A549 (cell line): ENCODE results near the gene CDH4. TPM values are rescaled to one million over a fixed set of nuclear protein-coding genes. Genes with fewer than 3 reads are reported as not detected.

Source experiments
- ATAC-seq, 2 experiments: fragments of 200-7000 bp in 1 of 2; fragments of >200 bp in 1 of 2; cut with Nextera tagmentation in 1 of 2; cut with Tn5 transposase in 1 of 2; 3 replicates each; pipeline versions ENCODE4 v1.8.0 to v1.9.1; 2018 to 2020; ENCODE audit warnings: mild to moderate bottlenecking in 1 of 2, moderate library complexity in 1 of 2
- CTCF ChIA-PET: fragments of 300-600 bp; sonication (Branson Sonifier 250); formaldehyde crosslinking; extraction: SDS; loops from one replicate; lab custom pipeline; 2021; ENCODE audit warnings: antibody characterized with exemption, inconsistent platforms; lab: Yijun Ruan, JAX
- POLR2A ChIA-PET: fragments of 350-600 bp; formaldehyde crosslinking; extraction: SDS; loops from one replicate; lab custom pipeline; 2021; ENCODE audit warnings: antibody characterized with exemption, inconsistent platforms; lab: Yijun Ruan, JAX
- DNase-seq, 2 experiments: peaks; one replicate each; pipeline versions ENCODE4 v3.0.0 to v3.0.0-alpha.2; 2011 to 2016; ENCODE audit warnings: low read depth in 1 of 2, low spot score in 1 of 2
- FAIRE-seq: peaks from 2 replicates; lab custom pipeline; 2011; peaks lifted over from hg19 to GRCh38; lab: Jason Lieb, UNC
- H3K27ac ChIP-seq, 2 experiments: fragments of >200 bp; sonication (Bioruptor Twin); formaldehyde crosslinking; 3 replicates each; pipeline ENCODE4 v1.5.1; 2016 to 2017
- H3K4me1 ChIP-seq: fragments of >200 bp; sonication (Bioruptor Twin); formaldehyde crosslinking; 3 replicates; pipeline ENCODE4 v1.6.1; 2016
- H3K4me2 ChIP-seq: fragments of >200 bp; sonication (Bioruptor Twin); formaldehyde crosslinking; 3 replicates; pipeline ENCODE4 v1.6.1; 2016
- H3K4me3 ChIP-seq: fragments of >200 bp; sonication (Bioruptor Twin); formaldehyde crosslinking; 3 replicates; pipeline ENCODE4 v1.5.1; 2016
- H3K9me3 ChIP-seq: fragments of >200 bp; sonication (Bioruptor Twin); formaldehyde crosslinking; 3 replicates; pipeline ENCODE4 v1.6.1; 2016
- CHD2 ChIP-seq: fragments of 150-350 bp; IDR thresholded peaks from 2 replicates; pipeline ENCODE4 v1.6.1; 2014; ENCODE audit warnings: low read length; ENCODE audit not compliant: partially characterized antibody
- CHD4 ChIP-seq: fragments of 200-600 bp; sonication (generic); IDR thresholded peaks from 2 replicates; pipeline ENCODE4 v1.6.1; 2016; ENCODE audit warnings: antibody characterized with exemption, mild to moderate bottlenecking, borderline replicate concordance
- EHMT2 ChIP-seq: fragments of 200-600 bp; sonication (generic); IDR thresholded peaks from 2 replicates; pipeline ENCODE4 v1.6.1; 2016; ENCODE audit warnings: antibody characterized with exemption, low read depth, mild to moderate bottlenecking, moderate library complexity
- FOSB ChIP-seq: fragments of 250-450 bp; sonication (Bioruptor Pico); IDR thresholded peaks from 2 replicates; pipeline ENCODE4 v1.5.0; 2020; ENCODE audit warnings: mild to moderate bottlenecking, moderate library complexity
- FOSL2 ChIP-seq, 2 experiments: fragments of 450-650 bp in 1 of 2; fragments of >200 bp in 1 of 2; sonication (Bioruptor Twin) in 1 of 2; formaldehyde crosslinking; IDR thresholded peaks; 2 replicates each; pipeline versions ENCODE4 v1.5.0 to v1.6.1; 2016 to 2020; ENCODE audit warnings: mild to moderate bottlenecking in 1 of 2, moderate library complexity in 1 of 2
- HDAC2 ChIP-seq: fragments of 200-600 bp; sonication (generic); IDR thresholded peaks from 2 replicates; pipeline ENCODE4 v1.6.1; 2016
- HOXB13 ChIP-seq: fragments of 250-450 bp; sonication (Bioruptor Pico); IDR thresholded peaks from 2 replicates; pipeline ENCODE4 v1.5.0; 2020; ENCODE audit warnings: low read depth, mild to moderate bottlenecking, moderate library complexity
- JUNB ChIP-seq: fragments of >200 bp; sonication (Bioruptor Twin); formaldehyde crosslinking; IDR thresholded peaks from 2 replicates; pipeline ENCODE4 v1.6.1; 2016
- MAFK ChIP-seq: fragments of 450-650 bp; IDR thresholded peaks from 2 replicates; pipeline ENCODE4 v1.6.1; 2014; ENCODE audit not compliant: partially characterized antibody
- NPAS2 ChIP-seq: fragments of 250-450 bp; sonication (Bioruptor Pico); IDR thresholded peaks from 2 replicates; pipeline ENCODE4 v1.8.0; 2022; ENCODE audit warnings: mild to moderate bottlenecking, moderate library complexity, borderline replicate concordance
- NR3C1 ChIP-seq: fragments of >200 bp; sonication (Bioruptor Twin); formaldehyde crosslinking; IDR thresholded peaks from 3 replicates; pipeline ENCODE4 v1.6.1; 2017
- PHF8 ChIP-seq: fragments of 200-600 bp; sonication (generic); IDR thresholded peaks from 2 replicates; pipeline ENCODE4 v1.6.1; 2016; ENCODE audit warnings: low read depth, mild to moderate bottlenecking, antibody characterized with exemption, moderate library complexity, borderline replicate concordance
- POLR2A ChIP-seq: IDR thresholded peaks from 2 replicates; pipeline ENCODE4 v1.6.1; 2012; ENCODE audit warnings: mild to moderate bottlenecking, low read length
- RAD21 ChIP-seq, 2 experiments: fragments of >200 bp in 1 of 2; sonication (Bioruptor Twin) in 1 of 2; formaldehyde crosslinking in 1 of 2; IDR thresholded peaks in 1 of 2; conservative IDR thresholded peaks in 1 of 2; 2 replicates in 1 of 2; 3 replicates in 1 of 2; pipeline ENCODE4 v1.6.1; 2012 to 2018; ENCODE audit warnings: inconsistent platforms in 1 of 2
- TFCP2L1 ChIP-seq: fragments of 250-450 bp; sonication (Bioruptor Pico); IDR thresholded peaks from 2 replicates; pipeline ENCODE4 v1.5.0; 2021; ENCODE audit warnings: mild to moderate bottlenecking
- TP53 ChIP-seq: fragments of 250-450 bp; sonication (Bioruptor Pico); IDR thresholded peaks from 2 replicates; pipeline ENCODE4 v1.5.0; 2021; ENCODE audit warnings: mild to moderate bottlenecking, moderate library complexity
- ZC3H11A ChIP-seq: fragments of 450-650 bp; IDR thresholded peaks from 2 replicates; pipeline ENCODE4 v1.6.1; 2014; ENCODE audit warnings: antibody characterized with exemption, mild to moderate bottlenecking
- ZFP36 ChIP-seq: fragments of 450-650 bp; IDR thresholded peaks from 2 replicates; pipeline ENCODE4 v1.6.1; 2014; ENCODE audit warnings: borderline replicate concordance; ENCODE audit not compliant: partially characterized antibody
- ZNF302 ChIP-seq: fragments of 250-450 bp; sonication (Bioruptor Pico); IDR thresholded peaks from 2 replicates; pipeline ENCODE4 v1.9.0; 2021; ENCODE audit warnings: inconsistent platforms, mild to moderate bottlenecking, moderate library complexity
- WGBS: methylation state at CpG from one replicate; pipeline ENCODE4 v1.1.6; 2017; ENCODE audit errors: missing lambda C conversion rate; 5-methylcytosine and 5-hydroxymethylcytosine counted together
- polyA plus RNA-seq, 4 experiments: library from polyadenylated mRNA; depleted of rRNA in 3 of 4; stranded (reverse); fragments of >200 nt; fragmentation: RNase III in 1 of 4; extraction: RNeasy Plus Mini Kit Qiagen cat#74134 plus additional on column Dnase treatment in 1 of 4; gene quantifications; 2 replicates in 3 of 4; 3 replicates in 1 of 4; pipeline ENCODE4 v1.2.3, GENCODE V29; 2011 to 2017
- TF ChIP-seq, protein P1 (sequence below): IDR thresholded peaks from 2 replicates; pipeline ENCODE4 v1.6.1; 2012; ENCODE audit warnings: low read depth, borderline replicate concordance
- TF ChIP-seq, protein P2 (sequence below): fragments of 250-450 bp; sonication (Bioruptor Pico); IDR thresholded peaks from 2 replicates; pipeline ENCODE4 v1.5.0; 2020; ENCODE audit warnings: low read depth, mild to moderate bottlenecking, moderate library complexity
- TF ChIP-seq, protein P3 (sequence below): fragments of >200 bp; sonication (Bioruptor Twin); formaldehyde crosslinking; IDR thresholded peaks from 3 replicates; pipeline ENCODE4 v1.5.1; 2016
- TF ChIP-seq, protein P4 (sequence below): fragments of 250-450 bp; sonication (Bioruptor Pico); IDR thresholded peaks from 2 replicates; pipeline ENCODE4 v1.5.0; 2021; ENCODE audit warnings: mild to moderate bottlenecking, moderate library complexity, borderline replicate concordance

CDH4 gene
- polyA plus RNA-seq, 2 of the 4 experiments (the other 2 are of a cell fraction): 3.4 to 10.3 TPM

DNA sequence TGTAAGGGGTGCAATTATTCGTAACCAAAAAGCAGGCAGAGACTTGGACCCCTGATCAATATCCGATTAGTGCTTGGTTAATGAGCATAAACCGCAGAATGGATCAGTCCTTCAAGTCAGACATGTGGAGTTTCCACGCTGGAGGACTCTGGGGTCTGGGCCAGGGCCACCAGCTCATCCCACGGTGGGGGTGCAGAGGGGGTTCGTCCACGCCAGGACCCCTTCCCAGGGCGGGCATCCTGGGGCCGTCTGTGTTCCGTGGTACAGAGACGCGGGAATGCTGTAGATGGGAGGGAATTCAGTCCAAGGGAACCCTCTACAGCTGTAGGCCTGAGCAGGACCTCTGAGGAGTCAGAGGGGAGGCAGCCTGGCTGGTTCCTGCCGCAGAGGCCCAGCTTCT lies 615.9 kb downstream of the CDH4 start:
- TF ChIP-seq CHD4 (no peak), MAFK (no peak), PHF8 (no peak), EHMT2 (no peak), NPAS2 (CRISPR knock-in tag) (no peak), ZC3H11A (no peak), RAD21 (conservative IDR thresholded peaks at IDR 0.05 in 1 of 2, IDR thresholded peaks at IDR 0.05 in 1 of 2) (no peak), POLR2A (no peak)
- TF ChIP-seq, protein P1, sequence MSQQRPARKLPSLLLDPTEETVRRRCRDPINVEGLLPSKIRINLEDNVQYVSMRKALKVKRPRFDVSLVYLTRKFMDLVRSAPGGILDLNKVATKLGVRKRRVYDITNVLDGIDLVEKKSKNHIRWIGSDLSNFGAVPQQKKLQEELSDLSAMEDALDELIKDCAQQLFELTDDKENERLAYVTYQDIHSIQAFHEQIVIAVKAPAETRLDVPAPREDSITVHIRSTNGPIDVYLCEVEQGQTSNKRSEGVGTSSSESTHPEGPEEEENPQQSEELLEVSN: no peak
- ChIA-PET POLR2A (no interaction called here), CTCF (interaction anchor here (1.9 to 2.9 kb wide), 2 partner anchors 19 to 28 kb away, joined by 10 to 13 read pairs; no protein-coding TSS in a partner anchor)
- ATAC-seq (no peak), FAIRE-seq (no peak), DNase-seq (no peak)
- H3K9me3 ChIP-seq: peaks cover 17% of the 10 kb centered on the region; the same call in 1 of the 3 replicates
- H3K4me1 ChIP-seq: no peaks in the 10 kb centered on the region
- no peak overlapping the region for H3K4me3 ChIP-seq
- WGBS: 71% methylated on average over 12 of the region's 13 CpGs
- no peak overlapping the region for H3K4me2 ChIP-seq
- no peak overlapping the region for H3K27ac ChIP-seq

DNA sequence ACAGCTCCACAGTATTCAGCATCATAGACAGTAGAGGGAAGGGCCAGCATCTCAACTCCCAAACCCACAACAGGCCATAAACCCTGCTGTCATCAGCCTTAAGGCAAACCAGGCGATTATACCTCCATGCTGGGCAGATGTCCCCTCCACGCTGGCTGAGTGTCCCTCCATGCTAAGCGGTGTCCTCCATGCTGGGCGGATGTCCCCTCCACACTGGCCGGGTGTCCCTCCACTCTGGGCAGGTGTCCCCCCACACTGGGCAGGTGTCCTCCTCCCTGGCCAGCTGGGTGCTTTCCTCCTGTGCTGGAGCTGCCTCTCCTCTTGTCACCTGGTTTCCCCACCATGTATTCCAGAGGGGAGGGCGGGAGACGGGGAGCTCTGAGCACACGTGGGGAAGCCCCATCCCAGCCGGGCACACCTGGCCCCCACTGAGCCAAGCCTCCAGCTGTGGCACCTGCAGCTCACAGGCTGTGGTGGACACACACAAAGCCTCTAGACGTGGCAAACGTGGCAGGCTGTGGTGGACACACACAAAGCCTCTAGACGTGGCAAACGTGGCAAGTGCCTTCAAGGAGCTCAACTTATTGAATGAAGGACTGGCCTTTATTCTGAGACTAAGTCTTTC lies 616.5 kb downstream of the CDH4 start:
- ATAC-seq (no peak), DNase-seq (no peak), FAIRE-seq (no peak)
- no peak for TF ChIP-seq FOSB (CRISPR knock-in tag)
- no peak for TF ChIP-seq HDAC2
- no peak for TF ChIP-seq PHF8
- no peak for TF ChIP-seq JUNB
- TF ChIP-seq, protein P2, sequence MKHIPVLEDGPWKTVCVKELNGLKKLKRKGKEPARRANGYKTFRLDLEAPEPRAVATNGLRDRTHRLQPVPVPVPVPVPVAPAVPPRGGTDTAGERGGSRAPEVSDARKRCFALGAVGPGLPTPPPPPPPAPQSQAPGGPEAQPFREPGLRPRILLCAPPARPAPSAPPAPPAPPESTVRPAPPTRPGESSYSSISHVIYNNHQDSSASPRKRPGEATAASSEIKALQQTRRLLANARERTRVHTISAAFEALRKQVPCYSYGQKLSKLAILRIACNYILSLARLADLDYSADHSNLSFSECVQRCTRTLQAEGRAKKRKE: no peak
- TF ChIP-seq ZFP36: no peak
- no peak for TF ChIP-seq CHD4
- TF ChIP-seq, protein P3, sequence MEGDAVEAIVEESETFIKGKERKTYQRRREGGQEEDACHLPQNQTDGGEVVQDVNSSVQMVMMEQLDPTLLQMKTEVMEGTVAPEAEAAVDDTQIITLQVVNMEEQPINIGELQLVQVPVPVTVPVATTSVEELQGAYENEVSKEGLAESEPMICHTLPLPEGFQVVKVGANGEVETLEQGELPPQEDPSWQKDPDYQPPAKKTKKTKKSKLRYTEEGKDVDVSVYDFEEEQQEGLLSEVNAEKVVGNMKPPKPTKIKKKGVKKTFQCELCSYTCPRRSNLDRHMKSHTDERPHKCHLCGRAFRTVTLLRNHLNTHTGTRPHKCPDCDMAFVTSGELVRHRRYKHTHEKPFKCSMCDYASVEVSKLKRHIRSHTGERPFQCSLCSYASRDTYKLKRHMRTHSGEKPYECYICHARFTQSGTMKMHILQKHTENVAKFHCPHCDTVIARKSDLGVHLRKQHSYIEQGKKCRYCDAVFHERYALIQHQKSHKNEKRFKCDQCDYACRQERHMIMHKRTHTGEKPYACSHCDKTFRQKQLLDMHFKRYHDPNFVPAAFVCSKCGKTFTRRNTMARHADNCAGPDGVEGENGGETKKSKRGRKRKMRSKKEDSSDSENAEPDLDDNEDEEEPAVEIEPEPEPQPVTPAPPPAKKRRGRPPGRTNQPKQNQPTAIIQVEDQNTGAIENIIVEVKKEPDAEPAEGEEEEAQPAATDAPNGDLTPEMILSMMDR: no peak
- no peaks in the 10 kb centered on the region for H3K4me1 ChIP-seq
- POLR2A ChIA-PET: no interaction called here
- CTCF ChIA-PET: interaction anchor here (1.0 to 2.9 kb wide), 3 partner anchors 15 to 28 kb away, joined by 3 to 13 read pairs (median 10); no protein-coding TSS in a partner anchor
- peaks cover 17% of the 10 kb centered on the region; the same call in 1 of the 3 replicates for H3K9me3 ChIP-seq
- H3K4me2 ChIP-seq: no peak overlapping the region
- H3K27ac ChIP-seq: no peak overlapping the region
- no peak overlapping the region for H3K4me3 ChIP-seq
- WGBS: 71% methylated on average over 8 of the region's 13 CpGs

DNA sequence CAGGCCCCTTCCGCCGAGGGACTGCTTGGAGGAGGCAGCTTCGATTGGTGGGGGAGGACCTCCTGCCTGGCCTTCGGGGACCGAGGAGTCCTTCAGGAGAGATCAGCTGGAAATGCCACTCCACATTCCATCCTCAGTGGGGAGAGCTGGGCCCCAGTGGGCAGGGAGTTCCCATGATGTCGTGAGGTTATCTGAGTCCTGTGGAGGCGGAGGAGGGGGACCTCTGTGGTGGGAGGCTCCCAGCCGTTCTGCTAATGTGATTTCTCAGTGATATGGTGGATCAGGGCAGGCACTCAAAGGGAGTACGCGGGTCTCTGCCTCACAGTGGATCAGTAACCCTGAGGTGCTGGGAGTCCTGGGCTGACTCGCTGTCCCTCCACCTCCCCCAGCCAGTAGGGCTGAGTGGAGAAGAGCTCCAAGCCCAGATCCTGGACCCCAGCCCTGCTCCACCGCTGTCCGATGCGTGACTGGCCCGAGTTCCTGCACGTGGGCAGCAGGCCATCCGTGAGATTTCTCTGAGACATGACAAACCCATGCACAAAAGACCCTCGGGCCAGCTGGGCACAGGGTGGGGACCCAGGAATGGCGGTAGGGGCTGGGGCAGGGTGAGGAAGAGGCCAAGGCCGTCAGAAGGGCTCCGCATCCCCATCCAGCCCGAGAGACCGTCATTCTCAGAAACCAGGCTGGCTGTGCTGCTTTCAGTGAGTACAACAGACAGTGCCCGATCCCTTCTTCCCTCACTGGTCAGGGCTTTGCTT lies 617.9 kb downstream of the CDH4 start:
- no peak for FAIRE-seq
- POLR2A ChIA-PET: no interaction called here
- H3K4me2 ChIP-seq: no peak overlapping the region
- 52% methylated on average over 17 of the region's 24 CpGs for WGBS
- ATAC-seq: no peak
- no peaks in the 10 kb centered on the region for H3K4me1 ChIP-seq
- H3K9me3 ChIP-seq: peaks cover 17% of the 10 kb centered on the region; the same call in 1 of the 3 replicates
- no peak overlapping the region for H3K4me3 ChIP-seq
- CTCF ChIA-PET: interaction anchor here (1.0 to 4.3 kb wide), 3 partner anchors 13 to 26 kb away, joined by 3 to 27 read pairs (median 13); no protein-coding TSS in a partner anchor
- DNase-seq: no peak
- H3K27ac ChIP-seq: no peak overlapping the region
- no peak for TF ChIP-seq NR3C1
- TF ChIP-seq CHD2: no peak
- no peak for TF ChIP-seq HOXB13 (CRISPR knock-in tag)
- TF ChIP-seq ZNF302 (CRISPR knock-in tag): no peak
- no peak for TF ChIP-seq FOSL2 (IDR thresholded peaks at IDR 0.05)
- no peak for TF ChIP-seq FOSL2 (CRISPR knock-in tag; IDR thresholded peaks at IDR 0.05)
- no peak for TF ChIP-seq TP53 (CRISPR knock-in tag)
- TF ChIP-seq HDAC2: no peak
- no peak for TF ChIP-seq TFCP2L1 (CRISPR knock-in tag)
- TF ChIP-seq, protein P3: no peak
- TF ChIP-seq, protein P4, sequence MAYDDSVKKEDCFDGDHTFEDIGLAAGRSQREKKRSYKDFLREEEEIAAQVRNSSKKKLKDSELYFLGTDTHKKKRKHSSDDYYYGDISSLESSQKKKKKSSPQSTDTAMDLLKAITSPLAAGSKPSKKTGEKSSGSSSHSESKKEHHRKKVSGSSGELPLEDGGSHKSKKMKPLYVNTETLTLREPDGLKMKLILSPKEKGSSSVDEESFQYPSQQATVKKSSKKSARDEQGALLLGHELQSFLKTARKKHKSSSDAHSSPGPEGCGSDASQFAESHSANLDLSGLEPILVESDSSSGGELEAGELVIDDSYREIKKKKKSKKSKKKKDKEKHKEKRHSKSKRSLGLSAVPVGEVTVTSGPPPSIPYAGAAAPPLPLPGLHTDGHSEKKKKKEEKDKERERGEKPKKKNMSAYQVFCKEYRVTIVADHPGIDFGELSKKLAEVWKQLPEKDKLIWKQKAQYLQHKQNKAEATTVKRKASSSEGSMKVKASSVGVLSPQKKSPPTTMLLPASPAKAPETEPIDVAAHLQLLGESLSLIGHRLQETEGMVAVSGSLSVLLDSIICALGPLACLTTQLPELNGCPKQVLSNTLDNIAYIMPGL (CRISPR knock-in tag): no peak
